ENCODE data around the gene CNN1.

Gene CNN1

DNA sequence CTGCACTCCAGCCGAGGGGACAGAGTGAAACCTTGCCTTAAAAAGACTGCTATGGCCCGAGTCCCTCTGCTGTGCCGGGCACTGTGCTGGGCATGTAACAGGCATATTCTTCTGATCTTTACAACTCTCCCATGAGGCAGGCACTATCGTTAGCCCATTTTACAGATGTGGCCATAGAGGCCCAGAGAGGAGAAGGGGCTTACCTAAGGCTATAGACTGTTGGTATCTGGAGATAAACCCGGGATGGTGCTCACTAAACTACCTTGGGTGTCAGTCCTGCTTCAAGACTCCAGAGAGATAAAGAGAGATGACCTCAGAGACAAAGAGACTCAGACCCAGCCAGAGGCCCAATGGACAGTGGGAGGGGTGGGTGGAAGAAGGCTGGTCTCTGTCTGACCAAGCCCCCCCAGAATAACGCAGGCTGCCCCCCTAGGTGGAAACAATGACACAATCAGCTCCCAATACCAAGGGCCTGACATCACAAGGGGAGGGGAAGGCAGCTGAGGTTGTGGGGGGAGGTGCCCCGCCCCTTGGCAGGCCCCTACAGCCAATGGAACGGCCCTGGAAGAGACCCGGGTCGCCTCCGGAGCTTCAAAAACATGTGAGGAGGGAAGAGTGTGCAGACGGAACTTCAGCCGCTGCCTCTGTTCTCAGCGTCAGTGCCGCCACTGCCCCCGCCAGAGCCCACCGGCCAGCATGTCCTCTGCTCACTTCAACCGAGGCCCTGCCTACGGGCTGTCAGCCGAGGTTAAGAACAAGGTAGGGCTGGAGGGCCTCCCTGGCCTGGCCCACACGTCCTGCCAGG lies at the start of gene CNN1:
CNN1 (plus strand) TSS at position 620 of the 805 bp plus-strand sequence; CDS start at position 697, 77 bp downstream.
- peak; percentile 79 for DNase-seq

DNA sequence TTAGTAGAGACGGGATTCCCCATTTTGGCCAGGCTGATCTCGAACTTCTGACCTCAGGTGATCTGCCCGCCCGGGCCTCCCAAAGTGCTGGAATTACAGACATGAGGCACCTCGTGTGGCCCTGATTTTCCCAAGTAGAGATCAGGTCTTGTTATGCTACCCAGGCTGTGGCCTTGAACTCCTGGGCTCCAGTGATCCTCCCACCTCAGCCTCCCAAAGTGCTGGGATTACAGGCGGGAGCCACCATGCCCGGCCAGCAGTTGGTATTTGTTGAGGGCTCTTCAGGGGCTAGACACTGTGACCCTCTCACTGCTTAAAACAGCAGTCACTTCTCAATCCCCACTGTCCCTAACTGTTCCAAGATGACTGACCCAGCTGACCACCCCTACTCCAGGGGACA lies 49.3 kb upstream of the CNN1 start:
- DNase-seq = no peak

- DNase-seq = no peak
Measured at GRCh38 chr19:11494634-11495285, 43.9 kb upstream of the CNN1 start.

- DNase-seq = no peak
Measured at GRCh38 chr19:11495481-11495880, 43.2 kb upstream of the CNN1 start.

GRCh38 chr19:11495885-11496284 lies 42.8 kb upstream of the CNN1 start:
- no peak for DNase-seq

DNA sequence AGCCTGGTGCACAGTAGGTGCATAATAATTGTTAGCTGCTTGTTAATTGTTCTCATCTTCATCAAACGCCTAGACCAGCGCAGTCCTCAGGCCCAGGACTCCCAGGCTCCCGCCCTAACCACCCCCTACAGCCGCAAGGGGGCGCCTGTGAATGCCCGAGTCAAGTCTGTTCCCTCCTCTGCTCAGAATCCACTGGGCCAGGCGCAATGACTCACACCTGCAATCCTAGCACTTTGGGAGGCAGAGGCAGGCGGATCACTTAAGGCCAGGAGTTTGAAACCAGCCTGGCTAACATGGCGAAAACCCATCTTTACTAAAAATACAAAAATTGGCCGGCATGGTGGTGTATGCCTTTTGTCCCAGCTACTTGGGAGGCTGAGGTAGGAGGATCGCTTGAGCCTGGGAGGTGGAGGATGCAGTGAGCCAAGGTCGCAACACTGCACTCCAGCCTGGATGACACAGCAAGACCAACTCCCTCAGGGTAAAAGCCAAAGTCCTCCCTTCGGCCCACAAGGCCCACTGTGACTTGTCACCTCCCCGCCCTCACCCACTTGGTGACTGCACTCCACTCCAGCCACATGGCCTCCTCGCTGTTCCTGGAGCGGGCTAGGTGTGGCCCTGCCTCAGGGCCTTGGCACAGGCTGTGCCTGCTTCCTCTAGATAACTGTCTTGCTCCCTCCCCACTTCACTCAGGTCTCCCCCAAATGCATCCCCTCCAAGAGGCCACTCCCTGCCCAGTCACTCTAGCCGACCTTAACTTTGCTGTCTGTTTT lies 42.1 kb upstream of the CNN1 start:
- DNase-seq = peak; percentile 63

GRCh38 chr19:11499220-11499726 lies 39.4 kb upstream of the CNN1 start:
- DNase-seq = no peak

DNA sequence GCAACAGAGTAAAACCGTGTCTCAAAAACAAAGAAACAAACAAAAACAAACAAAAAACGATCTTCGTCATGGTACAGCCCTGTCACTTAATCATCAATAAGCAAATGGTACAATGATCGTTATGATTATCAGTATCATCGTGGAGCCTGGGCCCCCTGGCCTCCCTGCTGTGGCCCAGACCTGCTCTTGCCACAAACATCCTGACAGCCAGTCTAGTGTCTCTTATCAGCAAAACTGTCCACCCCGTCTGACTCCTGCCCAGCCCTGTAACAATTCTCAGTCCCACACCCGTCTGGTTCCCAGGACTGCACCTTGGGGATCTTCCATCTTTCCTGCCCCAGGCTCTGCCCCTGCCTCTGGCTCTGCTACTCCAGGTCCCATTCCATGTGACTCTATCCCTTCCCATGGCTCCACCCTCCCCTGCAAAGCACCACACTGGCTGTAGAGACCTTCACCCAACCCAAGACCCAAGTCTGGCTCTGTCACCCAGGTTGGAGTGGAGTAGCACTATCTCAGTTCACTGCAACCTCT lies 38.7 kb upstream of the CNN1 start:
- DNase-seq = no peak

GRCh38 chr19:11504502-11505031 lies 34.1 kb upstream of the CNN1 start:
- no peak for DNase-seq

- DNase-seq = peak; percentile 97
Measured at GRCh38 chr19:11505032-11505503, 33.6 kb upstream of the CNN1 start.

- DNase-seq = peak; percentile 99
Measured at GRCh38 chr19:11505504-11506100, 33.0 kb upstream of the CNN1 start, which contains the start of gene ZNF653. TSS of gene ZNF653 (minus strand) at chr19:11505839. CDS start at chr19:11505786, 53 bp downstream.

- DNase-seq = no peak
Measured at GRCh38 chr19:11506101-11506555, 32.5 kb upstream of the CNN1 start.

DNA sequence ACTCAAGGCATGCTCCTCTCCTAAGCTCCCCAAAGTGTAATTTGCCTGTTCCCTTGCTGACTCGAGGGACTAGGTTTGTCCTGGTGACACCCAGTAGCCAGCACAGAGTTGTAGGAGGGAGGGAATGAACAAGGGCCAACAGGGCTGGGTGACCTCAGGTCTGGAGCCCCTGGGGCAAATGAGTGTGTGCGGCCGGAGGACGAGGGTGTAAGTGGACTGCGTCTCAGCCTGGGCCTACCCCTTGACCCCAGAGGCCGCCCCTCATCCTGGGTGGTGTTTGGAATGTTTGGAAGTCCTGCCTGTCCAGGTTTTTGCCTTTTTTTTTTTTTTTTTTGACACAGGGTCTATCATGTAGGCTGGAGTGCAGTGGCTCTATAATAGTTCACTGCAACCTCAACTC lies 31.7 kb upstream of the CNN1 start:
- DNase-seq = no peak

- no peak for DNase-seq
Measured at GRCh38 chr19:11507370-11508078, 31.1 kb upstream of the CNN1 start.

- DNase-seq = no peak
Measured at GRCh38 chr19:11510444-11510843, 28.2 kb upstream of the CNN1 start.

DNA sequence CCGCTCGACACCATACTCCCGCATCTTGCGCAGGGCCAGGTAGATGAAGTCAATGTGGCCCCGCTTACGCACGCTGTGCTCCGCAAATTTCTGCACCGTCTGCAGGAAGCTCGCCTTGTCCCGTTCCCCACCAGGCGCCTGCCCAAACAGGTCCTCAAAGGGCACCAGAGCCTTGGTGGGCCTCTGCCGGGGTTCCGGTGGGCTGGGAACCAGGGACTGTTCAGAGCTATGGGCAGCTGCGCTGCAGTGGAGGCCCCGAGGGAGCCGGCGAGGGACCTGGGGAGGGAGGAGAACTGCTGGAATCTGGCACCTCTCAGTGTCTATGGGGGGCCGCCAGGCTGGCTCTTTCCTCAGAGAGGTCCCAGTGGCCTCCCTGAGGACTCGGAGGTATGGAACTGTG lies 24.7 kb upstream of the CNN1 start:
- DNase-seq = no peak

DNA sequence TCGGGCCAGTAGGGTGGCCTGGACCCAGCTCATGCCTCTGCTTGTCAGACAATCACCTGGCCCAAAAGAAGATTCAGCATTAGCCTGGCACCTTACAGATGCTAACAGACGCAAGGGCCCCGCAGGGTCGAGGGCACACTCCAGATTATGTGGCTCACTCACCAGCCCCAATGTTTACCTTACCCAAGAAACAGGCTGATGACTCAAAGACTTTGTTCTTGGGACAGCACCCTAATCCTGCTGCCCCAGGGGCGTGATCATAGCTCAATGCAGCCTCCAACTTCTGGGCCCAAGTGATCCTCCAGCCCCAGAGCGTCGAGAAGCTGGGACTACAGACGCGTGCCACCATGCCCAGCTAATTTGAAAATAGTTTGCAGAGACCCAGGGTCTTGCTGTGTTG lies 19.5 kb upstream of the CNN1 start:
- no peak for DNase-seq

- peak; percentile 96 for DNase-seq
Measured at GRCh38 chr19:11528551-11529341, 9.9 kb upstream of the CNN1 start, which contains the start of gene ECSIT. TSS of gene ECSIT (minus strand) at chr19:11529134. CDS start at chr19:11519170, 9,964 bp downstream.

GRCh38 chr19:11530432-11530831 lies 8.2 kb upstream of the CNN1 start:
- DNase-seq = peak; percentile 65

- DNase-seq = no peak
Measured at GRCh38 chr19:11534538-11534937, 4.1 kb upstream of the CNN1 start.

Measured in right forelimb (tissue), 1 donor.